Progenitor cell of endocrine pancreas (in vitro differentiated cells): Measurements from ENCODE around the gene DDX41. TPM values are rescaled to one million over a fixed set of nuclear protein-coding genes. Genes with fewer than 3 reads are reported as not detected.
"Not testable (repeated sequence)": the region's sequence is repeated elsewhere in the genome, so short reads cannot be mapped to it uniquely, and the experiment has no call there.

Source experiments
- DNase-seq: peaks from one replicate; pipeline ENCODE4 v3.0.0; 2021; ENCODE audit warnings: low spot score; ENCODE audit not compliant: unreplicated experiment
- H3K27ac Mint-ChIP-seq: 2 replicates; pipeline ENCODE4 v1.8.0; 2021; ENCODE audit warnings: mild to moderate bottlenecking, moderate library complexity, mixed read lengths
- H3K27me3 Mint-ChIP-seq: 2 replicates; pipeline ENCODE4 v1.8.0; 2021; ENCODE audit warnings: mixed read lengths
- H3K36me3 Mint-ChIP-seq: 2 replicates; pipeline ENCODE4 v1.8.0; 2022; ENCODE audit warnings: mixed read lengths; ENCODE audit not compliant: insufficient read depth
- H3K4me1 Mint-ChIP-seq: 2 replicates; pipeline ENCODE4 v1.8.0; 2021; ENCODE audit warnings: low read depth, mixed read lengths
- H3K4me3 Mint-ChIP-seq: 2 replicates; pipeline ENCODE4 v1.8.0; 2021; ENCODE audit warnings: low read depth, mild to moderate bottlenecking, moderate library complexity, mixed read lengths
- H3K9me3 Mint-ChIP-seq: 2 replicates; pipeline ENCODE4 v1.8.0; 2021; ENCODE audit warnings: low read depth, mixed read lengths
- long read RNA-seq: library from polyadenylated mRNA; unstranded; transcript quantifications from one replicate; pipeline ENCODE4 v2.0.0, GENCODE V29; 2020
- total RNA-seq: library from RNA; stranded (reverse); gene quantifications from 2 replicates; pipeline ENCODE4 v1.2.1, GENCODE V29; 2021
- TF ChIP-seq, protein P1 (sequence below): fragments of 200-600 bp; sonication (generic); IDR thresholded peaks from one replicate; pipeline ENCODE4 v1.5.0; 2021; ENCODE audit warnings: antibody characterized with exemption, mild to moderate bottlenecking; ENCODE audit not compliant: unreplicated experiment

DDX41 gene
- total RNA-seq, result 88.4 and 93.1 TPM in 2 replicates
- long read RNA-seq, transcript DDX41-201 (16 exons, 2,137 nt), result minor isoform, 24 of 159 reads
- long read RNA-seq, transcript DDX41-208 (17 exons, 2,607 nt), result major isoform, 94 of 159 reads
- long read RNA-seq, partial matches to known transcripts, result 13 of 159 reads
- long read RNA-seq, other reads (novel, unspliced or antisense), result 27 of 159 reads

DNA sequence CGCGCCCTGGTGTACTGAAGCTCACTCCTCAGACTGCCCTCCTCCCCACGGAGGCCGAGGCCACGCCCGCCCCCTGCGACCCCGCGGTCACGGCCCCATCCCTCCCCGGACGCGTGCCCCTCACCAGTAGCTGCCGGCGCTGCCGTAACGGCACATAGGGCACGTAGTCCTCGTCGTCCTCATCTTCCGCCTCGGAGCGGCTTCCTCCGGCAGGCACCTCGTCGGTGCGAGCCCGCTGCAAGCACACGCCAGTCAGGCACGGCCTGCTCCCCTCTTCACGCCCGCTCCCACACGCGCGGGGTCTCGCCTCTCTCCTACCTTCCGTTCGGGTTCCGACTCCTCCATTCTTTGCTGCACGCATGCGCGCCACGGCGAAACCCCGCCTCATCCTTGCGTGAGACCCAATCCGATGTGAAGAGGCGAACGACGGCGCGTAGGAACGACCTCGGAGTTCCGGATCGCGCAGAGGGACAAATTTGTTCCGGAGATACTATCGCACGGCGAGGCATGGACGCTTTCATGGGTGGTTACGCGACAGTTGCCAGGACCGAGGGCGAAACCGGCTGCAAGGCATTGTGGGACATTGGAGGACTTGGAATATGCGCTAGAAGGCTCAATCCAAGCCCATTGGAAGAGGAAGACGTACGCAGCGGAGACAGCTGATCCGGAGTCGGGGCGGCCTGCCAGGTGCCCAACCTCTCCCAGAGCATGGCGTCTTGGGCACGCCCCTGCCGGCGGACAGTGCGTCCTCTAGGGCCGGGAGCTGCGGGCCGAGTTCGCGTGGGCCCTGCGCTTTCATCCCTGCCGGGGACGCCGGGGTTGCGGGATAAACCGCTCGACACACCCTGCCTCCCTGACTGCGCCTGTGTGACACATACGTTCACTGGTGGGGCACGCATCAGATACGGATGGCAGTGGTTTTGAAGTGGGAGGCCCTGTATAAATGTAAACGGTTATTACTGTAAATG lies at the start of gene DDX41:
Gene DDX41, minus strand, starts transcription at position 361 of the 968 bp plus-strand sequence. Its CDS starts 16 bp downstream, at position 345.
- TF ChIP-seq, protein P1, sequence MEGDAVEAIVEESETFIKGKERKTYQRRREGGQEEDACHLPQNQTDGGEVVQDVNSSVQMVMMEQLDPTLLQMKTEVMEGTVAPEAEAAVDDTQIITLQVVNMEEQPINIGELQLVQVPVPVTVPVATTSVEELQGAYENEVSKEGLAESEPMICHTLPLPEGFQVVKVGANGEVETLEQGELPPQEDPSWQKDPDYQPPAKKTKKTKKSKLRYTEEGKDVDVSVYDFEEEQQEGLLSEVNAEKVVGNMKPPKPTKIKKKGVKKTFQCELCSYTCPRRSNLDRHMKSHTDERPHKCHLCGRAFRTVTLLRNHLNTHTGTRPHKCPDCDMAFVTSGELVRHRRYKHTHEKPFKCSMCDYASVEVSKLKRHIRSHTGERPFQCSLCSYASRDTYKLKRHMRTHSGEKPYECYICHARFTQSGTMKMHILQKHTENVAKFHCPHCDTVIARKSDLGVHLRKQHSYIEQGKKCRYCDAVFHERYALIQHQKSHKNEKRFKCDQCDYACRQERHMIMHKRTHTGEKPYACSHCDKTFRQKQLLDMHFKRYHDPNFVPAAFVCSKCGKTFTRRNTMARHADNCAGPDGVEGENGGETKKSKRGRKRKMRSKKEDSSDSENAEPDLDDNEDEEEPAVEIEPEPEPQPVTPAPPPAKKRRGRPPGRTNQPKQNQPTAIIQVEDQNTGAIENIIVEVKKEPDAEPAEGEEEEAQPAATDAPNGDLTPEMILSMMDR, result no peak
- H3K27me3 Mint-ChIP-seq, result no peaks in the 10 kb centered on the region
- H3K36me3 Mint-ChIP-seq, result peaks cover 25% of the 10 kb centered on the region
- H3K9me3 Mint-ChIP-seq, result no peaks in the 10 kb centered on the region
- peak; percentile 88 for DNase-seq
- peak within 1 kb of the TSS; percentile 97 for H3K27ac Mint-ChIP-seq
- H3K4me3 Mint-ChIP-seq, result peak within 1 kb of the TSS; percentile 95
- H3K4me1 Mint-ChIP-seq, result peaks cover 18% of the 10 kb centered on the region

DNA sequence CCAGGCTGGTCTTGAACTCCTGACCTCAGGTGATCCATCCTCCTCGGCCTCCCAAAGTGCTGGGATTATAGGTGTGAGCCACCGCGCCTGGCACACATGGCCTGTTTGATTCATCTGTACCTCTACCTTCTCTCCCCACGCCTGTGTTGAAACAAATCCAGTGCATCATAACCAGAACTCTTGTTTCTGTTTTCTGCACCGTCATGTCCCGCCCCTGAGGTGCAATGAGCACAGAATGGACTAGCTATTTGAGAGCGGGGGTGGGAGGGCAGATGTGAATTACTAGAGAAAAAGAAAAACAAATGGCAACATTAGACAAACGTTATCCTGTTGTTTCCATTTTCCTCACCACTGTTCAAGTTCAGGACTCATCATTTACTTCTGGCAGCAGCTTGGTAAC lies 48.3 kb upstream of the DDX41 start:
- H3K4me1 Mint-ChIP-seq, result peaks cover 7% of the 10 kb centered on the region
- TF ChIP-seq, protein P1, result no peak
- peaks cover 3% of the 10 kb centered on the region for H3K27me3 Mint-ChIP-seq
- peaks cover 6% of the 10 kb centered on the region for H3K9me3 Mint-ChIP-seq
- H3K4me3 Mint-ChIP-seq, result no peak overlapping the region
- peaks cover 2% of the 10 kb centered on the region for H3K36me3 Mint-ChIP-seq
- H3K27ac Mint-ChIP-seq, result no peak overlapping the region
- no peak for DNase-seq

DNA sequence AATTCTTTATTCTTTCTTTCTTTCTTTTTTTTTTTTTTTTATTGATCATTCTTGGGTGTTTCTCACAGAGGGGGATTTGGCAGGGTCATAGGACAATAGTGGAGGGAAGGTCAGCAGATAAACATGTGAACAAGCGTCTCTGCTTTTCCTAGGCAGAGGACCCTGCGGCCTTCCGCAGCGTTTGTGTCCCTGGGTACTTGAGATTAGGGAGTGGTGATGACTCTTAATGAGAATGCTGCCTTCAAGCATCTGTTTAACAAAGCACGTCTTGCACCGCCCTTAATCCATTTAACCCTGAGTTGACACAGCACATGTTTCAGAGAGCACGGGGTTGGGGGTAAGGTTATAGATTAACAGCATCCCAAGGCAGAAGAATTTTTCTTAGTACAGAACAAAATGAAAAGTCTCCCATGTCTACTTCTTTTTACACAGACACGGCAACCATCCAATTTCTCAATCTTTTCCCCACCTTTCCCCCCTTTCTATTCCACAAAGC lies 42.7 kb upstream of the DDX41 start:
- not testable (repeated sequence) for H3K36me3 Mint-ChIP-seq, H3K9me3 Mint-ChIP-seq, DNase-seq, H3K27me3 Mint-ChIP-seq
- Mint-ChIP-seq H3K27ac (peak overlapping the region; percentile 94), H3K4me3 (peak overlapping the region; percentile 24), H3K4me1 (peaks cover 19% of the 10 kb centered on the region)

DNA sequence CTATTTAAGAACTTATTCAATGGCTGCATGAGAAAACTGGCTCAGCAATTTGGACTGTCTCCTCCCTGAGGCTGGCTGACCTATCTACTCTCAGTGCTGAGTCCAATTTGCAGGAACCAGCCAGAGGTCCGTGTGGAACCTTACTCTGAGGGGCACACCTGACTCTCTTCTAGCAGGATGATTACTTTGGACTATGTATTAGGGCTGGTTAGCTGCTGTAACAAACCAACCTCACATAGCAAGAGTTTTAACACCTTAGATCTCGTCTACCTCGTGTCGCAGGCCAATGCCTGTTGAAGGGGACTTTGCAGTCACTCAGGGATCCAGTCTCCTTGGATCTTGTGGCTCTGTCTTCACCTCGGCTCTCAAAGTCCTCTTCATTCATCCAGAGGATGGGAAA lies 41.0 kb upstream of the DDX41 start:
- no peaks in the 10 kb centered on the region for H3K27me3 Mint-ChIP-seq
- peaks cover 3% of the 10 kb centered on the region for H3K36me3 Mint-ChIP-seq
- TF ChIP-seq, protein P1, result no peak

DNA sequence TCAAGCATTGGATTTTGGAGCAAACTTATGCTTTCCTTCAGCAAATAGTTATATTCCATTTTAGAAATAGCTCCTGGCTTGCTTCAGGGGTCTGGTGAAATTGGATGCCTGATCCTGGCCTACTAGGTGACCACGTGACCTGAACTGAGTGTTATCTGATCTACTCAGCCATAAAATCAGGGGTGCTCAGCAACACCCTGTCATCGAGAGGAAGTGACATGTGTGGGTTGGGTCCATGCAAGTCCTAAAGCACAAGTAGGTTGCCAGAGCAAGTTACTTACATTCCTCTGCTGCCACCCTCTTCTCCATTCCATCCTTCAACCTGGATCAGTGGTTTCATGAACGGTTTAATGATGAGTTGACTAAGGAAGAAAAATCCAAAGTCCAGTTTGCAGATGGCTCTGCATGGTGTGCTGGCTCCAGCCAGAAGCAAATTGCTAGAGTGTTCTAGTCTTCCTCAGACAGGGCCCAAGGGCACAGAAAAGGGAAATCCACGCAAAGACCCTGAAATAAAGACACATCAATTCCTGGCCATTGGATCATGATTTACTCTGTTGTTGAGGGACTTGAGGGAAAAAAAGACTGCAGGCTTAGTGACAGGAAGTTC lies 40.4 kb upstream of the DDX41 start:
- Mint-ChIP-seq H3K9me3 (peaks cover 6% of the 10 kb centered on the region), H3K4me1 (peaks cover 32% of the 10 kb centered on the region), H3K4me3 (no peak overlapping the region), H3K27me3 (no peaks in the 10 kb centered on the region), H3K27ac (peak overlapping the region; percentile 29), H3K36me3 (peaks cover 3% of the 10 kb centered on the region)
- DNase-seq, result no peak
- TF ChIP-seq, protein P1, result no peak

More for the DNA sequence above, 41.0 kb upstream of the DDX41 start:
- peaks cover 6% of the 10 kb centered on the region for H3K9me3 Mint-ChIP-seq
- DNase-seq, result no peak
- no peak overlapping the region for H3K27ac Mint-ChIP-seq
- H3K4me3 Mint-ChIP-seq, result no peak overlapping the region
- H3K4me1 Mint-ChIP-seq, result peaks cover 27% of the 10 kb centered on the region
